ENCODE data around the gene PIK3AP1.

Gene PIK3AP1

GRCh38 chr10:96667401-96667800 is 52.9 kb downstream of the PIK3AP1 start:
- DNase-seq, result no peak

- no peak for DNase-seq
Observed at GRCh38 chr10:96666741-96667140, 53.6 kb downstream of the PIK3AP1 start.

DNA sequence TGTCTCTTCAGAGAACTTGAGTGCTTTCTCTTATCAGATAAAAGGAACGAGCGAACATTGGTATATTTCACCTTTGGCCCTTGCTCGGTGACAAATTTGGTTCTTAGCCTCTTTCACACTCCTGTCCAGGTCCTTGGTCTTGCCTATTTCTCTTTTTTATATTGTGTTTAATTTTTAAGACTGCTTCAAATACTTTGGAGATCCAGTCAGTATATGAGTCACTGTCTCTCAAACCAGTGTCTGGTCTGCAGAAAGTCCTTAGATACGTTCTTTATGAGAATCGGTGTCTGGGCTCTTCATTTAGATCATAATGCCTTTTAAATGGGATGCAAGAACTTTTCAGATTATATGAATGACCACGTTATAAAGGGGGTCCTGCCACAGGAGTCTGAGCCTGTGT is 55.0 kb downstream of the PIK3AP1 start:
- no peak for DNase-seq

DNA sequence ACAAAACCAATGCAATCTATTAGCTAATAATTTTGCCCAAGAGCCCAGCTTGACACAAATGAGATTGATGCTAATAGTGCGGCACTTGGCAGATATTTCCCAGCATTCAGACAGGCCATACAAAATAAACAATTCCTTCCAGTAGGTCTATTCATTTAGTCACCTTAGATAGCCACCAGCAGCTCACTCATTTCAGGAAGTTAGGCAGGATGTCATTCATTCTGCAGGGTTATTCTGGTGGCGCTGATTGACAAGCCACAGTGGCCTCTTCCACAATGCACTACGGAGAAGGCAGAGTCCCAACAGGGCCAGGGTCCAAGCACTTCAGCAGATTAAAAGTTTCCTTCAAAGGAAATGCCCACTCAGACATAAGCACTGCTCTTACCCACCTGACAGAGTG is 55.8 kb downstream of the PIK3AP1 start:
- DNase-seq, result no peak

DNA sequence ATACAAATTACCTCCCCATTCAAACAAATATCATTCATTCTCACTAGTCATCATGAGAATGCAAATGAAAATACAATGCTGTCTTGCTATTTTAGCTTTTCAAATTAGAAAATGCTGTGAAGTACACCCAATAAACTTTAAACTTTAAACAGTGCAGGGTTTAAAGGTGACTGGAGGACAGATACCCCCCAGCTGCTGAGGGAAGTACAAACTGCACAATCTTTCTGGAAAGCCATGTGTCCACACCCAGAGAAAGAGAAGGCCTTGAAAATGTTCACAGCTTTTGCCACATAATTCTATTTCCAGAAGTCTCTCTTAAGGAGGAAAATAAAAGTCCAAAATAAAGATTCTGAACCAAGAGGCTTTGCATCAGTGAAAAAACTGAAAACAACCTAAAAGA is 56.5 kb downstream of the PIK3AP1 start:
- no peak for DNase-seq

- no peak for DNase-seq
Observed at GRCh38 chr10:96661632-96662031, 58.7 kb downstream of the PIK3AP1 start.

GRCh38 chr10:96660297-96660696 is 60.0 kb downstream of the PIK3AP1 start:
- DNase-seq, result no peak

- DNase-seq, result no peak
Observed at GRCh38 chr10:96658844-96659243, 61.5 kb downstream of the PIK3AP1 start.

DNA sequence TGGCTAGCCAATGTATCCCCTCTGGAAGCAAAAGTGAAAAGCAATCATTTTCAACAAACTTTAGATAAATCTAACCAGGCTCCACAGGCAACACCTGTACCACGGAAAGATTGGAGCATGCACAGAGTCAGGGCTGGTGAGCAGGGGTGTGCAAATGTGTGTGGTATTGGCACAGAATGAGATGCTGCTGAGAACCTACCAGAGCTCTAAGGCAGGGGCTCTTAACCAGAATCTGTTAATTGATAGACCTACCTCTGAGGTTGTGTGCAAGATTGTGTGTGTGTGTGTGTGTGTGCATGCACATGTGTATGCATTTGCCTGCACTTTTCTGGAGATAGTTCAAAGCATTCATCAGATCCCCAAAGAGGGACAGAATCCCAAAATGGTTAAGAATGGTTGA is 62.9 kb downstream of the PIK3AP1 start:
- no peak for DNase-seq

GRCh38 chr10:96656839-96657238 is 63.5 kb downstream of the PIK3AP1 start:
- DNase-seq, result no peak

DNA sequence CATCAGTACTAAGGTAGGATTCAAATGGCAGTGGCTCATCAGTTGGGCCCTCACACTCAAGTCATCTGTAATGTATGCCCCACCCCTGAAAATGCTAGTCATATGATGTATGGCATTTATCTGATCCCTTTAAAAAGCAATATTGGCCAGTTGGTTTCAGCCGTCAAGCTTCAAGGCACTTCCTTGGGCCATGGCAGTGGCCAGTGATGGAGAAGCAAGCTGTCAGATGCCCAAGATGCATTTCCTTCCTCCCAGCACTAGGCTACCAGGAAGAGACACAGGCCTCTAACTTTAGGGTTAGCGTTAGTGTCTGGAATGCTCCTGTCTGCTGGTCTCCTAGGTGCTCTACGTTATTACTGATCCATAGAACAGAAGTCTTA is 64.1 kb downstream of the PIK3AP1 start:
- no peak for DNase-seq

- no peak for DNase-seq
Observed at GRCh38 chr10:96655461-96656197, 64.7 kb downstream of the PIK3AP1 start.

- DNase-seq, result no peak
Observed at GRCh38 chr10:96651998-96652431, 68.3 kb downstream of the PIK3AP1 start.

- no peak for DNase-seq
Observed at GRCh38 chr10:96650958-96651357, 69.4 kb downstream of the PIK3AP1 start.

DNA sequence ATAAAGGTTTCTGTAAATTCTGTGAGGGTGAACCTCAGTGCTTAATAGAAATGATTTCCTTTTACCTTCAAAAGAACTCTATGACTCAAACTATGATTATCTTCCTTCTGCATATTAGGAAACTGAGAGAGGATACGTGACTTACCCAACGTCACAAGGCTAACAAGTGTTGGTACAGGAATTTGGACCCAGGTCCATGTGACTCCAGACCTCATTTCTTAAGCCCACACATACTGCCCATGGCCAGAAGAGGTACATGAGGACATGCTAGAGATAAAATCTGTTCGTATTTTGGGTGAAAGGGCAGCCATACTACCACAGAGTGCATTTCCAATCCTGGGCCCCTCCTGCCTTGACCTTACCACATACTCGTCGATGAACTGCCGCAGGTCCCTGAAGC is 72.0 kb downstream of the PIK3AP1 start:
- DNase-seq, result no peak

GRCh38 chr10:96647466-96647865 is 72.8 kb downstream of the PIK3AP1 start:
- no peak for DNase-seq

DNA sequence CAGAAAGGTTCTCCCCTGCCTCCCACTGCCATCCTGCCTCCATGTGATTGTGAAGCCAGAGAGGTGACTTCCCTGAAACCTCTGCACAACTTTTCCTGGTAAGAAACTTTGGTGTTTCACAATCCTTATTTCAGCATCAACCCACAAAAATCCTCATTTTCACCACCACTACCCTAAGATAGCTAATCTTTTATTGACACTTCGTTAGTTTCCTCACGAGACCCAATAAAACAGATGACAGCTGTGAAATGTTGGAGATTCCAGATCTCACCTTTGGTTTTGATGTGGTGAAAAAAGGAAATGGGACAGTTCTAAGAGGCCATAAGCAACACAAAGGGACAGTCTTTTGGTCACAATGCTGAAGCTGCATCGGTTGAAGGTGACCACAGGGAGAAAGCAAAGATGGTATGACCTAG is 73.6 kb downstream of the PIK3AP1 start:
- no peak for DNase-seq

DNA sequence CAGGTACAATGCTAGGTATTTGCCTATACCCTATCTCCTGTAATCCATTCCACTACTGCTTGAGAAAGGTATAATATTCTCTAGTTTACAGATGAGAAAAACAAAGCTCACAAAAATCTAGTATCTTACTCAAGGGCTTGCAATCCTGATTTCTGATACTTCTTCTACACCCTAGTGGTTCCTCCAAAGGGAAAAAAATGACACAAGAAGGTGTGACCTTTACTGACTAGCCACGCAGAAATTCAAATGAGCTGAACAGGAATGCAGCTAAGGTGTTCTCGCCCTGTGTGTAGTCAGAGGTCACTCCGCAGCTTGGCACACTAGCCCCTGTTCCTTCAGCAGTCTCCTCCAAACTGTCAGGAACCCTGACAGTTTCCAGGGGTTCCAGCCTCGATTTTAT is 74.0 kb downstream of the PIK3AP1 start:
- no peak for DNase-seq

GRCh38 chr10:96645191-96645721 is 75.1 kb downstream of the PIK3AP1 start:
- no peak for DNase-seq

GRCh38 chr10:96643920-96644319 is 76.4 kb downstream of the PIK3AP1 start:
- DNase-seq, result no peak

DNA sequence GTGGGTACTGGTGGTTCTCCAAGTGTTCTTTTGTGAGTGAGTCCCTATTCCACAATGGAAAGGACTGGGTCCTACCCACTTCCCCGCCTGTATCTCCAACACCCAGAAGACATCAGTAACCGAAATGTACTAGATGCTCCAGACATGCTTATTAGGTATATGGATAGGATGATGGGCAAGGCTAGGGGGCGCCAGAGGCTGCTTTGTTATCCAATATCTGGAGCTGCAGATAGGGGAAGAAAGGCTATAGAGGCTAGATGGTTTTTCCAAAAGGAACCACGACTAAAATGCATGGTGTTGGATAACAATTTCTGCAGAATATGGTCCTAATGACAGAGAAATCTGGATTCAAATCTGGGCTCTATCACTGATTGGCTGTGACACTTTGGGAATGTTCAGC is 77.3 kb downstream of the PIK3AP1 start:
- DNase-seq, result peak; percentile 29

- no peak for DNase-seq
Observed at GRCh38 chr10:96642530-96642929, 77.8 kb downstream of the PIK3AP1 start.

GRCh38 chr10:96641396-96642295 is 78.7 kb downstream of the PIK3AP1 start:
- no peak for DNase-seq

DNA sequence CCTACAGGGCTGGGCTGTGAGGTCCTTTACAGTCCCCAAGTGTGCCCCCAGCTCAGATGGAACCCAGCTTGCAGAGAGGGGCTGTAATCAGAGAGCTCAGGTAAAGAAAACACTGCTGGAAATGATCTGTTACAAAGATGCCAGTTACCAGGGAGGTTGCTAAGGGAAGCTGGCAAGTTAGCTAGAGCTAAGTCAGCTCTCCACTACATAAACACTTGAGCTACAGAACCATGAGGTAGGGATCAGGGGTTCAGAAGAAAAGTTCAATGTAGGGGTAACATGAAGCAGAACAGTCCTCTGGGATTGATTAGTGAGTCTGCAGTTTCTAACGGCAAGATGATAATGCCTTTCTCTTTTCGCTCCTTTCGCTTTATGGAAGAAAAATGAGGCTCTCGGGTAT is 80.4 kb downstream of the PIK3AP1 start:
- DNase-seq, result no peak
